ENCODE data around the gene REV1. TPM values are rescaled to one million over a fixed set of nuclear protein-coding genes. Genes with fewer than 3 reads are reported as not detected.
A peak's percentile ranks its signal among the peaks of the same experiment; 100 is the strongest.

The REV1 gene
- total RNA-seq, 2 donors from 2014 or later: 22.3 to 26.4 TPM

- H3K36me3 ChIP-seq: peaks cover 62% of the 10 kb centered on the region
- H3K27ac ChIP-seq: peak overlapping the region in 1 of 2 donors; percentile 76
- H3K27me3 ChIP-seq: no peaks in the 10 kb centered on the region
- H3K9me3 ChIP-seq: no peaks in the 10 kb centered on the region
- DNase-seq (ENCODE audit: low spot score): no peak
- TF ChIP-seq CTCF (IDR thresholded peaks at IDR 0.05): no peak
- peaks cover 0 to 23% of the 10 kb centered on the region in 2 donors for H3K4me1 ChIP-seq
- no peak overlapping the region for H3K4me3 ChIP-seq
These were observed 68.3 kb downstream of the REV1 start for GRCh38 chr2:99421469-99421868.

- peaks cover 65% of the 10 kb centered on the region for H3K36me3 ChIP-seq
- H3K4me1 ChIP-seq: peaks cover 0 to 23% of the 10 kb centered on the region in 2 donors
- H3K27ac ChIP-seq: peak overlapping the region; percentile 19 to 76
- no peaks in the 10 kb centered on the region for H3K27me3 ChIP-seq
- H3K9me3 ChIP-seq: no peaks in the 10 kb centered on the region
- TF ChIP-seq CTCF (IDR thresholded peaks at IDR 0.05): peak in 1 of 2 donors; percentile 45
- H3K4me3 ChIP-seq: no peak overlapping the region
- DNase-seq (ENCODE audit: low spot score): no peak
These were observed 69.0 kb downstream of the REV1 start for GRCh38 chr2:99420751-99421299.

- no peak for TF ChIP-seq CTCF (IDR thresholded peaks at IDR 0.05)
- Histone ChIP-seq H3K4me3 (no peak overlapping the region), H3K27ac (peak overlapping the region; percentile 19 to 76), H3K4me1 (peaks cover 0 to 21% of the 10 kb centered on the region in 2 donors), H3K27me3 (no peaks in the 10 kb centered on the region), H3K9me3 (no peaks in the 10 kb centered on the region), H3K36me3 (peaks cover 69% of the 10 kb centered on the region)
- no peak for DNase-seq (ENCODE audit: low spot score)
These were observed 69.8 kb downstream of the REV1 start for GRCh38 chr2:99420031-99420430.

- peaks cover 69% of the 10 kb centered on the region for H3K36me3 ChIP-seq
- H3K27me3 ChIP-seq: no peaks in the 10 kb centered on the region
- no peak for TF ChIP-seq CTCF (IDR thresholded peaks at IDR 0.05)
- H3K4me1 ChIP-seq: peaks cover 0 to 5% of the 10 kb centered on the region in 2 donors
- H3K4me3 ChIP-seq: no peak overlapping the region
- H3K9me3 ChIP-seq: no peaks in the 10 kb centered on the region
- H3K27ac ChIP-seq: no peak overlapping the region
- no peak for DNase-seq (ENCODE audit: low spot score)
These were observed 72.4 kb downstream of the REV1 start for GRCh38 chr2:99417396-99417795.

- H3K36me3 ChIP-seq: peaks cover 77% of the 10 kb centered on the region
- H3K27me3 ChIP-seq: no peaks in the 10 kb centered on the region
- H3K9me3 ChIP-seq: no peaks in the 10 kb centered on the region
- DNase-seq (ENCODE audit: low spot score): no peak
- TF ChIP-seq CTCF (IDR thresholded peaks at IDR 0.05): no peak
- no peak overlapping the region for H3K27ac ChIP-seq
- H3K4me1 ChIP-seq: no peaks in the 10 kb centered on the region
- H3K4me3 ChIP-seq: no peak overlapping the region
These were observed 75.3 kb downstream of the REV1 start for GRCh38 chr2:99414566-99414965.

GRCh38 chr2:99410276-99410675 lies 79.5 kb downstream of the REV1 start:
- DNase-seq (ENCODE audit: low spot score): no peak
- H3K9me3 ChIP-seq: no peaks in the 10 kb centered on the region
- H3K27me3 ChIP-seq: no peaks in the 10 kb centered on the region
- peaks cover 0 to 2% of the 10 kb centered on the region in 2 donors for H3K4me1 ChIP-seq
- H3K27ac ChIP-seq: no peak overlapping the region
- peaks cover 64% of the 10 kb centered on the region for H3K36me3 ChIP-seq
- TF ChIP-seq CTCF (IDR thresholded peaks at IDR 0.05): no peak
- H3K4me3 ChIP-seq: no peak overlapping the region
